ENCODE measurements around the gene TNIP2. TPM values are rescaled to one million over a fixed set of nuclear protein-coding genes. Genes with fewer than 3 reads are reported as not detected.

TNIP2 gene
- total and polyA plus RNA-seq, 2 donors (not counting 1 experiment from before 2014, with no cell fraction given) = 47.6 to 71.9 TPM

- peak overlapping the region; percentile 86 for H3K4me2 ChIP-seq (replicated peaks; ENCODE audit: low read depth, low read length, poor library complexity, severe bottlenecking)
These were observed 44.0 kb upstream of the TNIP2 start for GRCh38 chr4:2799971-2800690.

More at GRCh38 chr4:2799971-2800690, 44.0 kb upstream of the TNIP2 start:
- Histone ChIP-seq H3K36me3 (replicated peaks in 1 of 2; ENCODE audit: control extremely low read depth in 1 of 2, control insufficient read depth in 1 of 2, extremely low read depth in 1 of 2, insufficient read depth in 2 of 2, low read length in 1 of 2) (peaks cover 0 to 10% of the 10 kb centered on the region in 2 experiments), H3K9ac (ENCODE audit: low read length) (peak overlapping the region; percentile 63), H3K27me3 (replicated peaks in 1 of 4; ENCODE audit: control extremely low read depth in 1 of 4, control insufficient read depth in 3 of 4, insufficient read depth in 4 of 4, low read length in 3 of 4) (no peaks in the 10 kb centered on the region), H3K4me1 (ENCODE audit: control insufficient read depth in 2 of 2, insufficient read depth in 2 of 2, low read length in 2 of 2) (peaks cover 75 to 95% of the 10 kb centered on the region in 2 donors), H3K79me2 (ENCODE audit: control insufficient read depth, insufficient read depth, low read length) (peaks cover 81% of the 10 kb centered on the region), H3K27ac (ENCODE audit: low read length in 2 of 2) (peak overlapping the region; percentile 76 to 83), H2AFZ (ENCODE audit: insufficient read depth, low read depth, low read length, poor library complexity, severe bottlenecking) (no peak overlapping the region), H3K9me3 (ENCODE audit: control extremely low read depth in 1 of 3, control insufficient read depth in 2 of 3, insufficient read depth in 1 of 3, low read length in 2 of 3) (no peaks in the 10 kb centered on the region), H4K20me1 (ENCODE audit: control insufficient read depth, insufficient read depth, low read length, poor library complexity, severe bottlenecking) (peaks cover 9% of the 10 kb centered on the region), H3K4me3 (ENCODE audit: control extremely low read depth in 1 of 5, extremely low read depth in 1 of 5, insufficient read depth in 1 of 5, low read depth in 2 of 5, low read length in 4 of 5) (peak overlapping the region; percentile 46 to 67 (median 59))
- ChIA-PET POLR2A (interaction anchor here (0.5 to 2.7 kb wide), 6 partner anchors 11 to 120 kb away, joined by 3 to 18 read pairs (median 7); no protein-coding TSS in a partner anchor), CTCF (interaction anchor here (1.2 kb wide), 2 partner anchors 34 to 35 kb away, joined by 3 to 5 read pairs; no protein-coding TSS in a partner anchor)
- Mint-ChIP-seq H3K27ac (peak overlapping the region; percentile 90), H3K4me1 (peaks cover 70% of the 10 kb centered on the region), H3K4me3 (peak overlapping the region; percentile 78), H3K27me3 (no peaks in the 10 kb centered on the region), H3K9me3 (ENCODE audit: insufficient read depth) (no peaks in the 10 kb centered on the region)
- intact Hi-C loops (cut with micrococcal nuclease) = loop anchor here (2.0 kb wide), 2 partner anchors 13 to 35 kb away; no protein-coding TSS in a partner anchor
- 81% methylated on average over 21 of the region's 23 CpGs for WGBS (ENCODE audit: insufficient coverage)
- peak; percentile 12 for DNase-seq
- ATAC-seq (ENCODE audit: low read depth) = no peak
- TF ChIP-seq EZH2 (IDR thresholded peaks at IDR 0.05; ENCODE audit: borderline replicate concordance, insufficient read depth, low read depth, low read length, poor library complexity, severe bottlenecking) = no peak
- no peak for TF ChIP-seq CTCF (IDR thresholded peaks at IDR 0.05)
